KOPT-K1 (cell line): ENCODE measurements around the gene SMC1B.
"Not testable (repeated sequence)": the region's sequence is repeated elsewhere in the genome, so short reads cannot be mapped to it uniquely, and the experiment has no call there.

Experiments used
- H3K27ac ChIP-seq: fragments of 200-600 bp; sonication (generic); 2 replicates; pipeline ENCODE4 v1.5.1; 2016; ENCODE audit warnings: antibody characterized with exemption, mild to moderate bottlenecking, low read depth, low read length; ENCODE audit not compliant: poor library complexity, severe bottlenecking
- H3K36me3 ChIP-seq: fragments of 200-600 bp; sonication (generic); 2 replicates; pipeline ENCODE4 v1.5.1; 2017; ENCODE audit warnings: antibody characterized with exemption, mild to moderate bottlenecking, low read length, moderate library complexity; ENCODE audit not compliant: insufficient read depth
- H3K9me3 ChIP-seq: fragments of 200-600 bp; sonication (generic); 2 replicates; pipeline ENCODE4 v1.5.1; 2017; ENCODE audit warnings: antibody characterized with exemption, low read length, mild to moderate bottlenecking; ENCODE audit not compliant: insufficient read depth, poor library complexity, severe bottlenecking

Gene SMC1B

DNA sequence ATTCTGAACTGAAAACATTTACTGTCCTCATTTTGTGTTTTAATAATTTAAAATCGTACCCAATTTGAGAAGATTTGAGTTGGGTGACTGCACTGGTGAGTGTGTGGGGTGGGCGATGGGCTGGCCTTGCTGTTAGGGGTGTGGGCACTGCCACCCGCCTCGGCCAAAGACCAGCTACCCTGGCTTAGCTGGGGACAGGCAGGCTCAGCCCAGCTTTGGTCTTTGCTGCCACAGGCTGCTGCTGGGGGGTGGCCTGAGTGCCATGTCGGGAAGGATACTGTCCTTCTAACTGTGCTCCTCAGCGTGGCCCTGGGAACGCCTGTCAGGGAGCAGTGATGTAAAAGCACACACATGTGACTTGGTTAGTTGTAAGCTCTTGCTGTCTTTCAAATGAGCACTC, 81.4 kb downstream of the SMC1B start:
- Histone ChIP-seq H3K27ac (no peak overlapping the region), H3K36me3 (peaks cover 76% of the 10 kb centered on the region), H3K9me3 (no peaks in the 10 kb centered on the region)

DNA sequence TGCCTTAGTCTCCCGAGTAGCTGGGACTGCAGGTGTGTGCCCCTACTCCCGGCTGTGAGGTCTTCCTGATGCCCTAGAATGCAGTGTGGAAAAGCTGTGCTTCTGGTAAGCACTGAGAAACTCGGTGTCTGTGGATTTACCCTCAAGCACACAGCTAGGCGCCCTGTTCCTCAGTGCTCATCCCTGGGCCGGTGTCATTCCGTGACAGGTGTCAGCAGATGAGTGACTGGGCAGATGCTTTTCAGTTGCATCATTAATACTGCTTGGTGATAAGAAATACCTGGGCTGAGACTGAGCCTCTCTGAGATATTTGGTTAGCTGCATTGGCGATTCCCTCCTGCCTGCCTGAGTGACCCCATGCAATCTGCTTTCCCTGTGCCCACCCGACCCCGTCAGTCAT, 81.9 kb downstream of the SMC1B start:
- Histone ChIP-seq H3K36me3 (peaks cover 72% of the 10 kb centered on the region), H3K9me3 (no peaks in the 10 kb centered on the region), H3K27ac (no peak overlapping the region)

DNA sequence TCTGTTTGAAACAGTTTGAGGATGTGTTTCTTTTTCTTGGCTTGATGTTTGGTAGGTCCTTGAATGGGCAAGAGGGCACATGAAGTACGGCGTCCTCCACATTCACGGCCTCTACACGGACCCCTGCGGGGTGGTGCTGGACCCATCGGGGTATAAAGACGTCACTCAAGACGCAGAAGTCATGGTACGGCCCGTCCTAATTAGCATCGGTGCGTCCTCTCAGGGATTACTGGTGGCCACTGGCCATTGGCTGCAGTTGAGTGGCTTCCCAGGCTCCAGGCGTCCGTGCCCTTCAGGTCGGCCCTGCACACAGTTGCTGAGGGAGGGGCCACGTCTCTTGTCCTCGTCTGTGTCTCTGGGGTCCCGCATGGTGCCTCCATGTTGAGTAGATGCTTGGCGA, 82.9 kb downstream of the SMC1B start:
- Histone ChIP-seq H3K27ac (no peak overlapping the region), H3K36me3 (peaks cover 62% of the 10 kb centered on the region)

GRCh38 chr22:45329530-45329936, 83.9 kb downstream of the SMC1B start:
- Histone ChIP-seq H3K9me3 (no peaks in the 10 kb centered on the region), H3K36me3 (peaks cover 59% of the 10 kb centered on the region), H3K27ac (no peak overlapping the region)

More for the DNA sequence above, 82.9 kb downstream of the SMC1B start:
- H3K9me3 ChIP-seq, result no peaks in the 10 kb centered on the region

GRCh38 chr22:45328822-45329529, 84.4 kb downstream of the SMC1B start:
- Histone ChIP-seq H3K9me3 (no peaks in the 10 kb centered on the region), H3K36me3 (peaks cover 62% of the 10 kb centered on the region; the same call in 1 of the 2 replicates), H3K27ac (no peak overlapping the region)

DNA sequence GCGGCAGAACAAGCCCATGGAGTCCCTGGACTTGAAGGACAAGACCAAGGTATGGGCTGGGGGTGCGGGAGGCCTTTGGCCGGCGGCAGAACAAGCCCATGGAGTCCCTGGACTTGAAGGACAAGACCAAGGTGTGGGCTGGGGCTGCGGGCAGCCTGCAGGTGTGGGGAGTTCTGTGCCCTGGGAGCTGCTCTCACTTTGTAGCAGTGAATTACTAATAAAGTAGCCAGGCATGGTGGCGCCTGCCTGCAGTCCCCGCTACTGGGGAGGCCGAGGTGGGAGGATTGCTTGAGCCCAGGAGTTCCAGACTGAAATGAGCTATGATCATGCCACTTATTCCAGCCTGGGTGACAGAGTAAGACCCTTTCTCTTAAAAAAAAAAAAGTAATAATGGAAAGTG, 85.1 kb downstream of the SMC1B start:
- H3K36me3 ChIP-seq, result peaks cover 69% of the 10 kb centered on the region; the same call in 1 of the 2 replicates
- not testable (repeated sequence) for H3K27ac ChIP-seq, H3K9me3 ChIP-seq

DNA sequence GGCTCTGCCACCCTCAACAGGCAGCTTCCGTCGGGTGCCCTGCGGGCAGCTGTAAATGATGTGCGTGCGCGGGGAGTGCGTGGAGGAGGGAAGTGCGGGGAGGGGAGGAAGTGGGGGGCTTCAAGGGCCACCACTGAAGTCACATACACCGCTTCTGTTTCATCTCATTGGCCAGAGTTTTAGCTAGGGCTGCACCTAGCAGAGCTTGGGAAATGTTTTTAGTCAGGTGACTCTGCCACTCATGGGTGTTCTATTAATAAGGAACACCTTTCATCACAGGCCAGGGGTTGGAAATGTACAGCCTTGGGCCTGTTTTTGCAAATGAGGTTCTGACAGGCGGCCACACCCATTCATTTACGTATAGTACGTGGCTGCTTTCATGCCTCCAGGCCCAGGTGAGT, 89.1 kb downstream of the SMC1B start:
- H3K9me3 ChIP-seq, result no peaks in the 10 kb centered on the region
- peaks cover 49% of the 10 kb centered on the region; the same call in 1 of the 2 replicates for H3K36me3 ChIP-seq
- H3K27ac ChIP-seq, result no peak overlapping the region

DNA sequence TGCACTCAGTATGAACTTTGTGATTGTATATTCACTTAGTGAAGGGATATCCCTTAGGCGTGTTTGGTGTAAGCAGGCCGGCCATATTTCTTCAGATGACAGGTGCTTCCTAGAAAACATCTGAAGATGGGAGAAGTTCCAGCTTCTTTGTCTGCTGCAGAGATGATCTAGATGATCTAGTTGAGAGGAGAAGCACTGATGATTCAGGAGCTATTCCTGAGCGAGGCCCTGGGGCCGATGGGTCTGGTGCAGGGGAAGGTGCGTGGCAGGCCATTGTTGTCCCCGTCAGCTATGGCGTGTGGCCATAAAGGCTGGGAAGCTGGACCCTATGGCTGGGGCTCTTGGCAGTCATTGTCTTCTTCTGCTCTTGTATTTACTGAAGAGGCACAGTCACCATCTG, 89.7 kb downstream of the SMC1B start:
- no peaks in the 10 kb centered on the region for H3K9me3 ChIP-seq
- H3K27ac ChIP-seq, result no peak overlapping the region
- H3K36me3 ChIP-seq, result peaks cover 43% of the 10 kb centered on the region; the same call in 1 of the 2 replicates

- no peaks in the 10 kb centered on the region for H3K9me3 ChIP-seq
- peaks cover 37% of the 10 kb centered on the region; the same call in 1 of the 2 replicates for H3K36me3 ChIP-seq
- H3K27ac ChIP-seq, result no peak overlapping the region
These were observed 90.4 kb downstream of the SMC1B start for GRCh38 chr22:45322873-45323525.

- H3K9me3 ChIP-seq, result no peaks in the 10 kb centered on the region
- H3K36me3 ChIP-seq, result peaks cover 30% of the 10 kb centered on the region; the same call in 1 of the 2 replicates
- no peak overlapping the region for H3K27ac ChIP-seq
These were observed 91.6 kb downstream of the SMC1B start for GRCh38 chr22:45321827-45322226.

DNA sequence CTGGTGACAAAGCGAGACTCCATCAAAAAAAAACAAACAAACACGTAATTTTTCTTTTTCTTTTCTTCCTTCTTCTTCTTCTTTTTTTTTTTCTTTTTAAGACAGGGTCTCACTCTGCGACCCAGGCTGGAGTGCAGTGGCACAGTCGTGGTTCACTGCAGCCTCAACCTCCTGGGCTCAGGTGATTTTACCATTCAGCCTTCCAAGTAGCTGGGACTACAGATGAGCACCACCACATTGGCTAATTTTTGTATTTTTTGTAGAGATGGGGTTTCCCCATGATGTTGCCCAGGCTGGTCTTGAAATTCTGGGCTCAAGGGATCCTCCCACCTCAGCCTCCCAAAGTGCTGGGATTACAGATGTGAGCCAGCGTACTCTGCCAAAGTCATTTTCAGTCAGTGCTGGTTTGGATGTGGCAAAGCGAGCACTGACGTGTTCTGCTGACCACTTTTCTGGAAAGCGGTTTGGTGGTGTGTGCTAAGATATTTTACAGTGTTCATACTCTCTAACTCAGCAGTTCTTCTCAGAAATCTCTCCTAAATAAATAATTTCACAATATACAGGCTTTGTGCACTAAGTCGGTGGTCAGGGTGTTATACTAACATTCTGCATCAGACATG, 92.9 kb downstream of the SMC1B start:
- no peak overlapping the region for H3K27ac ChIP-seq
- peaks cover 30% of the 10 kb centered on the region; the same call in 1 of the 2 replicates for H3K36me3 ChIP-seq
- no peaks in the 10 kb centered on the region for H3K9me3 ChIP-seq

DNA sequence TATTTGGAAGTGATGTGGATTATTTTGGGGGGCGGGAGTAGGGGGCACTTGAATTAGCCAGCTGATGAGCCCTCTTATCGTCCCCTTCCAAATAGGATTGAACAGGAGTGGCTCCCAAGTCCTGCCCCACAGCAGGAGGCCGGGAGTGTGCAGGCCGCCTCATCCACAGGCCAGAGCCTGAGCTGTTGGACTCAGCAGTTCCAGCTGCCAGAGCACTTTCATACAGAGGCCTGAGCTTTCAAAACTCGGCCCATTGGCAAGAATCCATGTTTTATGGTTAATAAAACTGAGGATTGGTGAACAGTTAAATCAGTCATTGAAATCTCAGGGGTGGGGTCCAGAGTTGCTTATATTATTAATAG, 94.1 kb downstream of the SMC1B start:
- no peaks in the 10 kb centered on the region for H3K9me3 ChIP-seq
- peaks cover 21% of the 10 kb centered on the region; the same call in 1 of the 2 replicates for H3K36me3 ChIP-seq
- no peak overlapping the region for H3K27ac ChIP-seq

DNA sequence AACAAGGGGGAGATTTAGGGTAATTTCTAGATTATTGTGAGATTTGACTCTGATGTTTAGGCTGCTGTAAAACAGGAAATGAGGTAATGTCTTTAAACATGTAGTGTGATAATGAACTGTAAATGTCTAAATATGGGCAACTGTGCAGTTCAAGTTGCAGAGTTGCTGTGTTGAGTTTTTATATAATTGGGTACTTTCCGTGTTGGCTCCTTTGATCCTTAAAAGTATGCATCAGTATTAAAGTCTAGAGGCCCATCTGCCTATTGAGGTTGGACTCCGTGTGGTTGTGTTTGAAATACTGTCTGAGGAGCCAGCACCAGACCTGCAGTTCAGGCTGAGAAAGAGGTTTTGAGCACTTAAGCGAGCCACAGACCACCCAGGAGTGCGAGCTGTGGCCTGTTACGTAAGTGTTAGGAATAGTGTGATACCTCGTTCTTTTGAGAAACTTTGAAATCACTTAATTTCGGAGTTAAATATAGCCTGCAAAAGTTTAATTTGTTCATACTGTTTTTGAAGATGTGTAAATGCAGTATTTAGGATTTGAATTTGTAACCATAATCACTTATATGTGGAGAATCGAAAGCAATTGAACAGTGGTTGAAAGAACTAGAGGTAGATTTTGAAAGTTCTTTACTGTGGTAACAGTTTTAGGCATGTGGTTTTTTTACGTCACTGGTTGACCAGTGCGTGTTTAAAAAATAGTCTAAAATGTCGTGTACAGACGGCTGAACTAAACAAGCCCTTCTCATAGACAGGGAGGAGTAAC, 94.7 kb downstream of the SMC1B start:
- Histone ChIP-seq H3K9me3 (no peaks in the 10 kb centered on the region), H3K36me3 (peaks cover 15% of the 10 kb centered on the region; the same call in 1 of the 2 replicates), H3K27ac (peak overlapping the region; percentile 17)

- peaks cover 9% of the 10 kb centered on the region; the same call in 1 of the 2 replicates for H3K36me3 ChIP-seq
- H3K27ac ChIP-seq, result peak overlapping the region; percentile 17
- no peaks in the 10 kb centered on the region for H3K9me3 ChIP-seq
These were observed 95.2 kb downstream of the SMC1B start for GRCh38 chr22:45318168-45318557.
